ENCODE measurements around the gene LRP2. TPM values are rescaled to one million over a fixed set of nuclear protein-coding genes. Genes with fewer than 3 reads are reported as not detected.

LRP2 gene
- total RNA-seq, 1 donor from 2014 or later: 0.14 TPM

DNA sequence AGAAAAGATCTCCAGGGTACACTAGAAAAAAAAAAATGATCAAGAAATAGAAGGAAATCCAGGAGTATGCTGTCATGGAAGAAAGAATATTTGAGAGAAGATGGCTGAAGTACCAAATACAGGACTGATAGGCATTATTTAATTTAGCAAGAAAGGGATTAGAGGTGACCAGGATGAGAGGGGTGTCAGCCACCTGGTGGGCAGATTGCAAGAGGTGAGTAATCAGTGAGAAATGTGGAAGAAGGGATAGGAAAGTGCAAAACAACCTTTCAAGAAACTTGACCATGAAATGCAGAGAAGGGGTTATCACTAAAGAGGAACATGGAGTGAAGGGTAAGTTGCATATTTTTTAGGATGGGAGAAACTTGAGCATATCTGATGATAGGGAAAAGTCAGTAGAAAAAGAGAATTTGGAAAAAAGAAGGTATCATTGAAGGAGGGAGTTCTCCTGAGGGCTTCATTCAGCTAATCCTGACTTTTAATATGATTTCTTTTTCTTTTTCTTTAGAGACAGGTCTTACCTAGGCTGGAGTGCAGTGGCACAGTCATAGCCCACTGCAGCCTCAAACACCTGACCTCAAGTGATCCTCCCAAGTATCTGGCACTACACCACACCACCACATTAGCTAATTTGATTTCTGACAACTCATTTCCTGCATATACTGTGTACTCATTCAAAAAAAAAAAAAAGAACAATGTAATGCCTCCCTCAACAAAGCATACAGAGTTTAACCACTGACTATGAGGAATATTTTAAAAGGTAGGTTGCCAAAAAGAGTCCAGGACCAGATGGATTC is 101.3 kb downstream of the LRP2 start:
- intact Hi-C loops (cut with DNase I): no loop called here
- no peak for DNase-seq (ENCODE audit: missing footprints)
- ATAC-seq: no peak

DNA sequence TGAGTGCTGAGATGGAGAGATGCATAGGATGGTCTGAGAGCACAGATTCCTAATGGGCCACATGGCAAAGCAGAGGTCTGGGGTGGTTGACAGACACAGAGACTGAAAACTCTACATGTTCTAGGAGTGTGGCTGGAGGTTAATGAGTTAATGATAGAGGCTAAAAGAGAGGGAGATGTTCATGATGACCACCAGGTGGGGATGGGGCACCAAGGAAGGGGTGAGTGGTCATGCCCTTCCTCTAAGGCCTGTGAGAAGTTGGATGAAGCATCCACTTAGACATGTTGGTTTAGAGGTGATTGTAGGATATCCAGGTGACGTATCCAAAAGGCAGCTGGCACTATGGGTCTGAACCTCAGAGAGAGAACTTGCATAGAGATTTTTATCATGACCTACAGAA is 102.1 kb downstream of the LRP2 start:
- intact Hi-C loops (cut with DNase I): no loop called here
- ATAC-seq (no peak), DNase-seq (ENCODE audit: missing footprints) (no peak)

GRCh38 chr2:169259402-169259801 is 102.9 kb downstream of the LRP2 start:
- ATAC-seq (no peak), DNase-seq (ENCODE audit: missing footprints) (no peak)
- intact Hi-C loops (cut with DNase I): no loop called here

DNA sequence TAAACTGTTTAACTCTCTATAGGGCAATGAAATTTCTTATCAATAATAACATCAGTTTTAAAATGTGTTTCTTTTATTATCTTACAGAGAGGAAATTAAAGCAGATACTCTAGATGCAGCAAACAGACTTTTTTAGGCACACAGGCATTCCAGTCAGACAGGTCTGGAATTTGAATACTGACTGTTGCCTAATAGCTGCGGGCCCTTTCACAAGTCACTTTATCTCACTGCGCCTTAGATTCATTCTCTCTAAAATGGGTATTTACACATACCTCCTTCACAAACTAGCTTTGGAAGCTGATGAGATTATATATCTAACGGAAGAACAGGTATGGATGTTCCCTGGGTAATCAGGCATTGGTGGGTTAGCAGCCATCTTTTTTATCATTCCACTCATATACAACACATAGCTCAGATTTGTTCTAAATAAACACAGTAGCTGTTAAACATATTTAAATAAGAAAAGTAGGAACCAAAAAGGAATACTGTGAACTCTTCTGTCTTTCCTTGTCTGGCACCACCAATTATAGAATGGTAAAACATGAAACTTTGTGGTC is 104.2 kb downstream of the LRP2 start:
- intact Hi-C loops (cut with DNase I): no loop called here

DNA sequence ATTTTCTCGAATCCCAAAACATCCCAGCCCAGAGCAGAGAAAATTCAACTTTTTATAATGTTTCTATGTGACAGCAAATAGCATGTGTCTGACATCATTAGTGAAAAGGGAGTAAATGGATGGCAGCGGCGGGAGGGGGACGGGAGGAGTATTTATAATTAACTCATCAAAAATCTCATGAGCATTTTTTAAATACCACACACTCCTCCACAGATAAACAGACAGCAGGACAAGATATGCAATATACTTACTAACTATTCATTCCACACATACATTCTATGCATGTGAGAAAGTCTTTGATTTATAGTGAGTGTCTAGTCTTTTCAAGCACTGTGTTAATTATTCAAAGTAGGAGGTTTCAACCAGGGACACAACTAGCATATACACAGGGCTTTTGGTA is 107.6 kb downstream of the LRP2 start:
- DNase-seq (ENCODE audit: missing footprints): no peak
- no peak for ATAC-seq
- intact Hi-C loops (cut with DNase I): no loop called here

More for the DNA sequence above, 104.2 kb downstream of the LRP2 start:
- DNase-seq (ENCODE audit: missing footprints): no peak
- no peak for ATAC-seq

- ATAC-seq (no peak), DNase-seq (ENCODE audit: missing footprints) (no peak)
- intact Hi-C loops (cut with DNase I): no loop called here
These were observed 115.1 kb downstream of the LRP2 start for GRCh38 chr2:169247211-169247610.

DNA sequence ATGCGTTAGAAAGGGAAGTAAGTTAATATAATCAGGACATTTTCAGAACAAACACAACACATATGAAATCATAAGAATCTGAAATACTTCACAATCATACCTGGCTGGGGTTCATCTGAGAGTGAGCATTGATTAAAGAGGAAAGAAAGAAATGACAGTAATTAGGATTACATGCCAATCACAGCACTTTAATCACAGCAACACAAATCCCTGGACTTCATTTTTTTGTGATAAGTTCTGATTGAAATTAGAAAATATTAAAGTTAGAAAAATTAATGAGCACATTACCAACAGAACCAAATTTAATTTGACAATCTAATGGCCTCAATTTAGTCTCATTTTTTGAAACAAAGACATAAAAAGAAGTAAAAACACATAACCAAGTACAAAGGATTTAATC is 121.9 kb downstream of the LRP2 start:
- no peak for DNase-seq (ENCODE audit: missing footprints)
- ATAC-seq: no peak
- intact Hi-C loops (cut with DNase I): no loop called here

- DNase-seq (ENCODE audit: missing footprints) (no peak), ATAC-seq (no peak)
- intact Hi-C loops (cut with DNase I): no loop called here
These were observed 124.4 kb downstream of the LRP2 start for GRCh38 chr2:169237939-169238338.

DNA sequence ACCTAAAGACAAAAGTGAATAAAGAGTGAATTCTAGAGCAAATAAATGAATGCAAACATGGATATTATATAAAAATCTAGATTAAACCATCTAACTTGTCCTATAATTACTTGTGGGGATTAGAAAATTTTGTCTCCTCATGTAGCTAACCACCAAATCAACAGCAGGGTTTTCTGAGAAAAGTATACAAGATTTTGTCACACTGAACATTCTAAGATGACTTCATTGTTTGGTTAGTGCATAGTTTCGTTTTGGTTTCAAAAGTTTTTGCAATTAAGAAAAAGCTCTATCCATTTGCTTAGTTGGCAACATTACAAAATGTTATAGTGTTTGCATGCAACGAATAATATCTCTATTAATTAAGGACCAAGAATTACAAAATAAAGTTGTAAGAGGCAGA is 125.0 kb downstream of the LRP2 start:
- intact Hi-C loops (cut with DNase I): no loop called here
- DNase-seq (ENCODE audit: missing footprints) (no peak), ATAC-seq (no peak)

DNA sequence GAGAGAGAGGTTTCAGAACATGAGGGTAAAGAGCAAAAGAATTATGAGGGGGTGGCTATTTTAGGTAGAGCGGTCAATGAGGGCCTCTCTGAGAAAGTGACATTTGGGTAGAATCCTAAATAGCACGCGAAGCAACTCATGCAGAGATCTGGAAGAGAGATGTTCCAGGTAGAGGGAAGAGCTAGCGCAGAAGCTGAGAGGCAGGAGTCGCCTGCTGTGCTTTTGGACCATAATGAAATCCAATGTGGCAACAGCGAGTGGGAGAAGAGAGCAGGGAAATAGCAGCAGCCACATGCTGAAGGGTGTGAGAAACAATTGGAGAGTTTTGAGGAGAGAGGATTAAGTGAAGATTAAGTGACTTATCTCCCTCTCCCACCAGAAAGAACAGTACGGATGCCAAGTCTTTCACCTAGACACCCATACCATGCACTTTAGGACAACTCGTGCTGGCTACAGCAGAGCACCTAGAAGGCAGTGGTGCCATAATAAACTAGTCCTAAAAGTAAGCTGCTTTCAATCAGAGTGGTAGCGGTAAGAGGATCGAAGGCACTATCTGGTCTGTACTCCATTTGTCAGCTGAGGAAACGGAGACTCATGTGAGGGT is 129.7 kb downstream of the LRP2 start:
- intact Hi-C loops (cut with DNase I): no loop called here
- no peak for DNase-seq (ENCODE audit: missing footprints)
- ATAC-seq: no peak

- intact Hi-C loops (cut with DNase I): no loop called here
- no peak for DNase-seq (ENCODE audit: missing footprints)
- no peak for ATAC-seq
These were observed 132.1 kb downstream of the LRP2 start for GRCh38 chr2:169230204-169230603.

DNA sequence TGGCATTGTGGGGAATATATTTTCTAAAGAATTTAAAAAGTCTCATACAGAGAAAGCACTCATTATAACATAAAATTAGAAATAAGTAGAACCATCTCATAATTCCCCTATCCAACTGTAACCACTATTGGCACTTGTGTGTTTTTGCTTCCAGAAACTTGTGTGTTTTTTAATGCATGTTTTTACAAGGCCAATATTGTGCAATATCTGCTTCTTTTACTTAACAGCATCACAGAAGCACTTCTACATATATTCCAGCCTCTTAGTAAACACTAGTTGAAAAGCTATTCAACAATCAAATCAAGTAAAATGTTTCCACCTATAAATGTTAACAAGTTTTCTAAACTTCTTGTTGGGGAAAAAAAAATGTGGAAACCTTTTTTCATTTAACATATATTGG is 132.7 kb downstream of the LRP2 start:
- intact Hi-C loops (cut with DNase I): no loop called here
- DNase-seq (ENCODE audit: missing footprints) (no peak), ATAC-seq (no peak)

DNA sequence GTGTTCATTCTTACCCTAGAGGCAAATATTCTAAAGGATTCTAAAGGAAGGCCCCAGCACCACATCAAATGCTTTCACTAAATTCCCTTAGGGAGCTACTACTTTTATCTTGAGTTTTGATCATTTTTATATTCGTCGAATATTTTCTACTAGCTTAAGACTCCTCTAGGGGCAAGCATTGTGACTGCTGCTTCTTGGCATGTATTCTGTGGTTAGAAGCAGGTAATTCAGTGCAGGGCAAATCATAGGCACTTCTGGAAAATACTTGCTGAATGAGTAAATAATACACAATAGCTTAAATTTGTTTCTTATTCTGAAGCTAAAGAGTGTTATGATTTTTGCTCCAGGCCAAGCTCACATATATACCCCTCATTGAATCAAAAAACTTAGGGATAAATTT is 136.4 kb downstream of the LRP2 start:
- intact Hi-C loops (cut with DNase I): no loop called here
- no peak for DNase-seq (ENCODE audit: missing footprints)
- no peak for ATAC-seq

DNA sequence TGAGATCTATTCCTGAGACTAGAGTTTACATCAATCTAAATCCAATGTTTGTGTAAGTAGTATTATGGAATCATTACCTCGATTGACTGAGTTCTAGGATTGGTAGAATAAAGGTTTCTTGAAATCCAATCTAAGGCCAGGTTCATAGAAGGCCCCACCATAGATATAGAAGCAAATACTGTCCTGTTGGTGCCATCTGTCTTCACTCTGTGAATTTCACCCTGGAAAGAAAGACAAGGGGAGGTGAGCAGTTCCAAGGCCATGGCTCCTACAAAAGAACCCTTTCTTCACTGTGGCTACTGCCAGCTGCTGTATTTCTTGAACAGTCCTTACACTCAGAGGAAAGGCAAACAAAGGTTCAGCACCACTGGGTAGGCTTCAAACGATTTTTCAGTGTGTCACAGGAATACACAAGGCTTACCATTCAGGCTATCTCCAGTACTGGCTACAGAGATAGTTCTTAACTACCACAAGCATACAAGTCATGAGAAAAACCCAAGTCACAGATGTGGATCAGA is 137.0 kb downstream of the LRP2 start:
- intact Hi-C loops (cut with DNase I): no loop called here
- DNase-seq (ENCODE audit: missing footprints): no peak
- ATAC-seq: no peak

- DNase-seq (ENCODE audit: missing footprints): no peak
- intact Hi-C loops (cut with DNase I): loop anchor here (2.0 kb wide), 1 partner anchor 112 kb away; no protein-coding TSS in a partner anchor
- ATAC-seq: no peak
These were observed 139.7 kb downstream of the LRP2 start for GRCh38 chr2:169222665-169223064.

DNA sequence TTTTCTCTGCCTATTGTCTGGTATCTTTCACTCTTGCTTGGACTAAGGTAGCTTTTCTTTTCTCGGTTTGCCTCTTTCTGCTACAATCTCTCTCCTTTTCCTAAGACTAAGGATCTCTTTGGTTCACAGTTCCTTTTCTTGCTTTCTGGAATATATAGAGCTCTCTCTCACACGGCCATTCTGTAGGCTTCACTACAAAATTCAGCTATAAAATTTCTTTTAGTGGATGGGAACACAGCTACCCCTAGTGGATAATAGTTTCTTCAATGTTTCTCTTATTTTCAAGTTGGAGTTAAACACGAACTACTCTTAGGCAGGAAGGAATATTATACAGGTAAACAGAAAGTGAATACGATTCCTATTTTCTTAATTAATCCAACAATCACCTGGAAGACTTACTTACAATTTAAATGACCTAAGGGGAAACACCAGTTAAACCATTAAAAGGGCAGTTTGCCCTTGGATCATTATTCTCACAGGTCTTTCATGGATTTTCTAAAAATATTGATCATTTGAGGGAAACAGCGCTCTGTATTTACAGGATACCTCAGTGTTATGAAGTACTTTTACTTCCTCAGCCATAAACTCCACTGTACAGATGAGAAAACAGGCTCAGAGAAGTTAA is 140.5 kb downstream of the LRP2 start:
- DNase-seq (ENCODE audit: missing footprints): no peak
- intact Hi-C loops (cut with DNase I): loop anchor here (2.0 kb wide), 1 partner anchor 111 kb away; no protein-coding TSS in a partner anchor
- no peak for ATAC-seq

DNA sequence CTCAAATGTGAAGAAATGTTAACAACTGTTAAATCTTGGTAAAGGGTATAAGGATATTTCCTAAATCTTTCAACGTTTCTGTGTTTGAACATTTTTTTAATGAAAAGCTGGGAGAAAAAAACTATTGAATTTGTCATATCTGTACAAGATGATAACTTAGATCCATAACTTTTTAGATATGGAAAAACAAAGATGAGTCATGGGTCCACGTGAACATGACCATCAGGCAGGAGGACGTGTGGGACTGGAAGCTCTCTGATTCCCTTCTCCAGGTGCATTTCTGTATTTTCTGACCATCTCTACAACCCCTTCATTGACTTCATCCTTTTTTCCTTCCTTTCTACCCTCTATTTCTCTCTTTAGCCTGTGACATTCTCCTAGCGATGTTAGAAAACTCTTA is 151.4 kb downstream of the LRP2 start:
- ATAC-seq: no peak
- no peak for DNase-seq (ENCODE audit: missing footprints)
- intact Hi-C loops (cut with DNase I): no loop called here

DNA sequence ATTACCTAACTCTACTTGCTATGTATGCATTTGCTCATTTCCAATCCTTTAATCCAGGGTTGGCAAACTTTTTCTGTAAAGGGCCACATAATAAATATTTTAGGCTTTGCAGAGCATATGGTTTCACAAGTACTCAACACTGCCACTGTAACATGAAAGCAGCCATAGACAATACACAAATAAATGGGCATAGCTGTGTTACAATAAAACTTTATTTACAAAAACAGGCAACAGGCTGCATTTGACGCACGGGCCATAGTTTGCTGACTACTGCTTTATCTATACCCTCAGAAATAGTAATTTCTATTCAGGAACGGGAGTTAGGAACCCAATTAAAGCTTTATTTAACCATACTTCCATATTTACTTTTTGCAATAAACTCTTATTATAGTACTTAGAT is 154.3 kb downstream of the LRP2 start:
- intact Hi-C loops (cut with DNase I): no loop called here
- DNase-seq (ENCODE audit: missing footprints) (no peak), ATAC-seq (no peak)

- DNase-seq (ENCODE audit: missing footprints) (no peak), ATAC-seq (no peak)
- intact Hi-C loops (cut with DNase I): no loop called here
These were observed 157.2 kb downstream of the LRP2 start for GRCh38 chr2:169205176-169205575.

GRCh38 chr2:169203952-169204351 is 158.4 kb downstream of the LRP2 start:
- intact Hi-C loops (cut with DNase I): no loop called here
- DNase-seq (ENCODE audit: missing footprints) (no peak), ATAC-seq (no peak)
